Kidney capillary endothelial cell (primary cell): ENCODE results near the gene TAGLN2.

Source experiments
- DNase-seq: peaks from one replicate; pipeline ENCODE4 v3.0.0-alpha.2; 2018; ENCODE audit warnings: low spot score

The TAGLN2 gene

DNA sequence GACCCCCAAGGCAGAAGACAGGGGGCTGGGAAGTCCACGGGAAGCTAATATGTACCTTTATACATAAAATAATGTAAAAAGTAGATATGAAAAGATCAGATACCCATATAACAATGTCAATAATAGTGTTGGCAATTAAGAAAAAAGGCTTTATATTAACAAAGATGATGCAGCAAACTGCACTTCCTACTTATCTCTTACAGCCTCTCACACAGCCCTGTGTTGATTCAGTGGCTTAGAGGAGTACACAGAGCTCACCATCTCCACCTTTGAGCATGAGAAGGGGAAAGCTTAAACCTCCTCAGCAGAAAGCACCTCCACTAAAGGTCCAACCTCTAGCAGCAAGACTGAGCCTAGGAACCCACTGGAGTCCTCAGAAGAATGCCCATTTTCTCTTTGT is 55.7 kb downstream of the TAGLN2 start:
- DNase-seq, result no peak

DNA sequence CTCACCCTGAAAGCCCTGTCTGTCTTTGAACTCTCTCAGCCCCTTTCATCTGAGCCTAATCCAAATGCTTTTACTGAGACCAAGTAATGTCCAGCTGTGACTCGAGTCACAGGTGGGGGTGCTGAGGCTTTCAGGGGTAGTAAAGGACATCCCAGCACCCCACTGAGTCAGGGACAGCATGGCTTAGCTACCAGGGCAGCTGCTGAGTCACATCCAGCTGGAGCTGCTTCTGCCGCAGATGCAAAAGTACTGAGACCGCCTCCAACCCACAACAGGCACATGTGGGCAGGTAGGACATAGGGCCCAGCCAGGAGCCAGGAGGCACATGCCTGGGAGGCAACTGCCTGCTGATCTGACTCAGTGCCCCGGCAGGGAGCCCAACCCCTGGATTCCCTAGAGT is 56.1 kb downstream of the TAGLN2 start:
- no peak for DNase-seq

DNA sequence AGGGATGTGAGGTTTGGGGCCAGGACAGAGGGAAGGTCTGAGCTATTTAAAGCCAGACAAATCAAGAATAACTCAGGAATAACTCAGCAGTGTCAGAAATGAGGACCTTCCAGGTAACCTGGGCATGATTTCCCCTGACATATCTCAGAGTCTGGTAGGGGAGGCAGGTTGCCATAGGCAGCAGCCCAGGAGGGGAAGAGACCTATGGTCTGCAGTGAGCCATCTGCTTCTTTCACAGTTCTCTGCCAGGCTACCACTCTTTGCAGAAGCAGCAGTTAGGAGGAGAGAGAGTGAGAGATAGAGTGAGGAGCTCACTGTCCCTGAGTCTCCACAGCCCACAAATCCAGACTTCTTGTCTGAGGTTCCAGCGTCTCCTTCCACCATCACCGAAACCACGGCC is 56.5 kb downstream of the TAGLN2 start:
- no peak for DNase-seq
